Measurements from ENCODE around the gene RNF220.
A peak's percentile ranks its signal among the peaks of the same experiment; 100 is the strongest.

RNF220 gene

GRCh38 chr1:44423591-44424537 is 18.8 kb downstream of the RNF220 start:
- peak; percentile 13 for DNase-seq (ENCODE audit: low spot score)
- TF ChIP-seq CTCF (IDR thresholded peaks at IDR 0.05; ENCODE audit: extremely low read depth, missing control alignments): no peak

- no peak for DNase-seq (ENCODE audit: low spot score)
- no peak for TF ChIP-seq CTCF (IDR thresholded peaks at IDR 0.05; ENCODE audit: extremely low read depth, missing control alignments)
Observed at GRCh38 chr1:44424747-44425146, 19.7 kb downstream of the RNF220 start.

GRCh38 chr1:44425341-44426082 is 20.5 kb downstream of the RNF220 start:
- DNase-seq (ENCODE audit: low spot score): no peak
- TF ChIP-seq CTCF (IDR thresholded peaks at IDR 0.05; ENCODE audit: extremely low read depth, missing control alignments): no peak

- TF ChIP-seq CTCF (IDR thresholded peaks at IDR 0.05; ENCODE audit: extremely low read depth, missing control alignments): no peak
- no peak for DNase-seq (ENCODE audit: low spot score)
Observed at GRCh38 chr1:44431861-44432260, 26.8 kb downstream of the RNF220 start.

DNA sequence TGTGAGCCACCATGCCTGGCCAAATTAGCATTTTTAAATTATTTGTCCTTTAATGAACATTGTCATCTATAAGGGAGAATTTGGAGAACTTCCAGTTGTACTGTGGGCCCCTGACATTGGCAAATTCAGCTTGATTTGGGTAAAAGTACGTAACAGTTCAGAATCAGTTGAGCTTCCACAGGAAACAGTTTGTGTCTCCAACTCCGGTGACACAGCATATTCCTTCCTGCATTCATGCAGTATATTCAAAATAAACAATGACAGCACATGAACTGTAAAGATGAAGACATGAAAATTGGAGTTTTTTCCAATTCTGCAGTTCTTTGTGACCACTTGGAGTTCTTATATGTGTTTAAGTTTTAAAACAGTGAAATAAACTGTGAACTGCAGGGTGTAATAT is 28.2 kb downstream of the RNF220 start:
- no peak for DNase-seq (ENCODE audit: low spot score)
- TF ChIP-seq CTCF (IDR thresholded peaks at IDR 0.05; ENCODE audit: extremely low read depth, missing control alignments): no peak

DNA sequence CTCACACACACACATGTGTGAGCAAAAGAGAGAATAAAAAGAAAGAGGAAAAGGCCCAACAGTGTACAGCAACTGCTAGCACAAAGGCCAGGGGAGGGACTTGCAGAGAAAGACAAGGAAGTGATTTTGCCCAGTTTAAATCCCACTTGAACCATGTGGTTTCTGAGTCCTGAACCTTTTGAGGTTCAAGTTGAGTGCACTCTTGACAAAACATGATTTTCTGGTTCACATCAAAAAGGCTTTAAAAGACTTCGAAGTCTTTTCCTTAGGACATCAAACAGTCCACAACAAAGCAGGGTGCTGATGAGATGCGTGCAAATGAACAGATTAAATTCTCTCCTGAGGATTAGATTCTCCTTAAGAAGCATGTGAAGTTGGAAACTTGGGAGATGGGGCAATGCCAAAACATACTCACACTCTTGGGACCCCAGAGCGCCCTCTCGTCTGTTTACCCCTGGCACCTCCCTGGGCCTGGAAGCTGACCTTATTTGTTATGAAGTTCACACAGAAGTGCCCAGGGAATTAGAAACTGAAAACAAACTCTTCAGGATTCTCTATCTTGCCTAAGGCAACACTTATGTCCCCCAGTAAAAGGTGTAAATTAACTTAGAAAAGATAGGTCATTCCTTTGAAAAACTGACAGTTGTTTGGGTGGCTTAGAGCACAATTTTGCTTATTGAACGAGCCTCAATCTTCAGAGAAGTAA is 31.5 kb downstream of the RNF220 start:
- no peak for DNase-seq (ENCODE audit: low spot score)
- no peak for TF ChIP-seq CTCF (IDR thresholded peaks at IDR 0.05; ENCODE audit: extremely low read depth, missing control alignments)
